B cell (primary cell): ENCODE data around the gene CD79B. TPM values are rescaled to one million over a fixed set of nuclear protein-coding genes. Genes with fewer than 3 reads are reported as not detected.
A peak's percentile ranks its signal among the peaks of the same experiment; 100 is the strongest.

Experiments used
- ATAC-seq: fragments of 200-7000 bp; cut with Tn5 transposase; one replicate; pipeline ENCODE4 v1.10.0; 2021; ENCODE audit warnings: low read depth, mild to moderate bottlenecking, moderate number of reproducible peaks, moderate library complexity
- CTCF ChIA-PET: fragments of 350-600 bp; sonication (Branson Sonifier 250); formaldehyde crosslinking; loops from one replicate; lab custom pipeline; 2021; ENCODE audit warnings: antibody characterized with exemption, inconsistent platforms; lab: Charles Lee
- POLR2A ChIA-PET: fragments of 350-600 bp; sonication (Branson Sonifier 250); formaldehyde crosslinking; loops from one replicate; lab custom pipeline; 2021; ENCODE audit warnings: antibody characterized with exemption; lab: Charles Lee
- DNase-seq: peaks from one replicate; pipeline ENCODE4 v3.0.0; 2013
- H2AFZ ChIP-seq: 2 replicates; pipeline ENCODE4 v1.6.1; 2012; ENCODE audit warnings: mild to moderate bottlenecking, low read depth, low read length; ENCODE audit not compliant: insufficient read depth, poor library complexity, severe bottlenecking
- H3K27ac ChIP-seq, 2 donors: 1 replicate in 1 of 2; 2 replicates in 1 of 2; pipeline ENCODE4 v1.5.1; 2012 to 2013; ENCODE audit warnings: low read length in 2 of 2, mild to moderate bottlenecking in 2 of 2, moderate library complexity in 1 of 2
- H3K27me3 ChIP-seq, 4 experiments: fragments of 200-600 bp in 1 of 4; sonication (generic) in 1 of 4; replicated peaks in 1 of 4; 1 replicate in 2 of 4; 2 replicates in 2 of 4; pipeline versions ENCODE4 v1.6.1 to v1.7.0; 2013 to 2016; ENCODE audit warnings: low read length in 3 of 4, mild to moderate bottlenecking in 2 of 4, mixed read lengths in 1 of 4, moderate library complexity in 1 of 4; ENCODE audit not compliant: insufficient read depth in 4 of 4, control insufficient read depth in 3 of 4; ENCODE audit errors: control extremely low read depth in 1 of 4
- H3K36me3 ChIP-seq, 2 experiments: replicated peaks in 1 of 2; 1 replicate in 1 of 2; 2 replicates in 1 of 2; pipeline versions ENCODE4 v1.6.1 to v1.7.1; 2013; ENCODE audit warnings: low read length in 1 of 2; ENCODE audit not compliant: insufficient read depth in 2 of 2, control insufficient read depth in 1 of 2; ENCODE audit errors: control extremely low read depth in 1 of 2, extremely low read depth in 1 of 2
- H3K4me1 ChIP-seq, 2 donors: fragments of 200-600 bp in 1 of 2; sonication (generic) in 1 of 2; 1 replicate in 1 of 2; 2 replicates in 1 of 2; pipeline versions ENCODE4 v1.5.1 to v1.6.1; 2013 to 2017; ENCODE audit warnings: low read length in 2 of 2; ENCODE audit not compliant: control insufficient read depth in 2 of 2, insufficient read depth in 2 of 2
- H3K4me2 ChIP-seq: replicated peaks from 2 replicates; pipeline ENCODE3; 2012; ENCODE audit warnings: mild to moderate bottlenecking, low read depth, low read length; ENCODE audit not compliant: poor library complexity, severe bottlenecking
- H3K4me3 ChIP-seq, 5 experiments: fragments of 200-600 bp in 1 of 5; sonication (generic) in 1 of 5; 1 replicate in 3 of 5; 2 replicates in 2 of 5; pipeline versions ENCODE4 v1.5.1 to v1.7.0; 2011 to 2016; ENCODE audit warnings: low read length in 4 of 5, mild to moderate bottlenecking in 4 of 5, low read depth in 2 of 5, control low read depth in 1 of 5, moderate library complexity in 1 of 5; ENCODE audit not compliant: insufficient read depth in 1 of 5; ENCODE audit errors: control extremely low read depth in 1 of 5, extremely low read depth in 1 of 5
- H3K79me2 ChIP-seq: fragments of 200-600 bp; sonication (generic); one replicate; pipeline ENCODE4 v1.6.0; 2016; ENCODE audit warnings: low read length; ENCODE audit not compliant: control insufficient read depth, insufficient read depth
- H3K9ac ChIP-seq: fragments of 200-600 bp; sonication (generic); 2 replicates; pipeline ENCODE4 v1.6.1; 2017; ENCODE audit warnings: mild to moderate bottlenecking, low read length, moderate library complexity
- H3K9me3 ChIP-seq, 3 donors: one replicate each; pipeline versions ENCODE4 v1.6.1 to v1.7.1; 2013; ENCODE audit warnings: low read length in 2 of 3; ENCODE audit not compliant: control insufficient read depth in 2 of 3, insufficient read depth in 1 of 3; ENCODE audit errors: control extremely low read depth in 1 of 3
- H4K20me1 ChIP-seq: 2 replicates; pipeline ENCODE4 v1.6.0; 2012; ENCODE audit warnings: mild to moderate bottlenecking, low read length; ENCODE audit not compliant: insufficient read depth, control insufficient read depth, poor library complexity, severe bottlenecking
- H3K27ac Mint-ChIP-seq: one replicate; pipeline ENCODE4 v1.8.0; 2021; ENCODE audit warnings: mixed read lengths
- H3K27me3 Mint-ChIP-seq: one replicate; pipeline ENCODE4 v1.8.0; 2021; ENCODE audit warnings: mixed read lengths
- H3K4me1 Mint-ChIP-seq: one replicate; pipeline ENCODE4 v1.8.0; 2021; ENCODE audit warnings: mixed read lengths
- H3K4me3 Mint-ChIP-seq: one replicate; pipeline ENCODE4 v1.8.0; 2021; ENCODE audit warnings: mixed read lengths
- H3K9me3 Mint-ChIP-seq: one replicate; pipeline ENCODE4 v1.8.0; 2022; ENCODE audit warnings: mixed read lengths; ENCODE audit not compliant: insufficient read depth
- EZH2 ChIP-seq: IDR thresholded peaks from 2 replicates; pipeline ENCODE4 v1.6.1; 2012; ENCODE audit warnings: borderline replicate concordance, low read depth, mild to moderate bottlenecking, moderate library complexity, low read length; ENCODE audit not compliant: insufficient read depth, poor library complexity, severe bottlenecking
- WGBS: methylation state at CpG from one replicate; pipeline ENCODE4 v1.1.5; 2013; ENCODE audit warnings: missing lambda C conversion rate; ENCODE audit not compliant: insufficient coverage; 5-methylcytosine and 5-hydroxymethylcytosine counted together
- intact Hi-C: fragments of 100-400 bp; cut with micrococcal nuclease; formaldehyde crosslinking; loops from one replicate; pipeline ENCODE4 v1.10.0; 2022
- polyA plus RNA-seq: library from polyadenylated mRNA; depleted of rRNA; stranded (reverse); fragments of >200 nt; gene quantifications from 2 replicates; pipeline ENCODE4 v1.2.3, GENCODE V29; 2012
- total RNA-seq, 2 donors: library from RNA; stranded (reverse); fragments of 120-200 nt in 1 of 2; gene quantifications; 1 replicate in 1 of 2; 2 replicates in 1 of 2; pipeline versions ENCODE4 v1.2.3 to v1.2.4, GENCODE V29; 2013 to 2022
- TF ChIP-seq, protein P1 (sequence below): fragments of 200-600 bp; IDR thresholded peaks from one replicate; pipeline ENCODE4 v1.8.0; 2022; ENCODE audit warnings: antibody characterized with exemption, mild to moderate bottlenecking

The CD79B gene
- total and polyA plus RNA-seq, 2 donors (not counting 1 experiment from before 2014, with no cell fraction given), result 891 to 1,100 TPM

GRCh38 chr17:63911041-63911635, 21.0 kb downstream of the CD79B start, which contains the start of gene CSHL1:
Gene CSHL1 (minus strand): TSS chr17:63911258. CDS start chr17:63911196, 62 bp downstream.
- Histone ChIP-seq H3K36me3 (no peaks in the 10 kb centered on the region), H3K27ac (no peak within 1 kb of the TSS), H3K4me3 (no peak within 1 kb of the TSS), H3K4me2 (no peak within 1 kb of the TSS), H3K27me3 (peaks cover 0 to 5% (median 0%) of the 10 kb centered on the region in 4 experiments), H3K9ac (no peak within 1 kb of the TSS), H4K20me1 (no peaks in the 10 kb centered on the region), H3K79me2 (no peaks in the 10 kb centered on the region), H3K9me3 (no peaks in the 10 kb centered on the region), H2AFZ (no peak within 1 kb of the TSS), H3K4me1 (peaks cover 21 to 34% of the 10 kb centered on the region in 2 donors)
- WGBS, result 81% methylated on average over 13 of the region's 15 CpGs
- ChIA-PET CTCF (interaction anchor here (0.6 to 26.0 kb wide), 23 partner anchors 8 to 507 kb away, joined by 3 to 834 read pairs (median 8); partner anchors contain the start of genes CD79B, ERN1, GH1 and ICAM2), POLR2A (interaction anchor here (0.6 to 2.9 kb wide), 5 partner anchors 12 to 116 kb away, joined by 3 to 12 read pairs (median 6); partner anchors contain the start of gene ICAM2)
- no peak for ATAC-seq
- intact Hi-C loops, result loop anchor here (1.0 kb wide), 2 partner anchors 79 to 222 kb away; no protein-coding TSS in a partner anchor
- H3K27ac Mint-ChIP-seq, result peak within 1 kb of the TSS; percentile 20
- no peaks in the 10 kb centered on the region for H3K9me3 Mint-ChIP-seq
- peaks cover 36% of the 10 kb centered on the region for H3K4me1 Mint-ChIP-seq
- no peak for DNase-seq
- peaks cover 8% of the 10 kb centered on the region for H3K27me3 Mint-ChIP-seq
- H3K4me3 Mint-ChIP-seq, result no peak within 1 kb of the TSS
- TF ChIP-seq EZH2, result no peak
- TF ChIP-seq, protein P1, sequence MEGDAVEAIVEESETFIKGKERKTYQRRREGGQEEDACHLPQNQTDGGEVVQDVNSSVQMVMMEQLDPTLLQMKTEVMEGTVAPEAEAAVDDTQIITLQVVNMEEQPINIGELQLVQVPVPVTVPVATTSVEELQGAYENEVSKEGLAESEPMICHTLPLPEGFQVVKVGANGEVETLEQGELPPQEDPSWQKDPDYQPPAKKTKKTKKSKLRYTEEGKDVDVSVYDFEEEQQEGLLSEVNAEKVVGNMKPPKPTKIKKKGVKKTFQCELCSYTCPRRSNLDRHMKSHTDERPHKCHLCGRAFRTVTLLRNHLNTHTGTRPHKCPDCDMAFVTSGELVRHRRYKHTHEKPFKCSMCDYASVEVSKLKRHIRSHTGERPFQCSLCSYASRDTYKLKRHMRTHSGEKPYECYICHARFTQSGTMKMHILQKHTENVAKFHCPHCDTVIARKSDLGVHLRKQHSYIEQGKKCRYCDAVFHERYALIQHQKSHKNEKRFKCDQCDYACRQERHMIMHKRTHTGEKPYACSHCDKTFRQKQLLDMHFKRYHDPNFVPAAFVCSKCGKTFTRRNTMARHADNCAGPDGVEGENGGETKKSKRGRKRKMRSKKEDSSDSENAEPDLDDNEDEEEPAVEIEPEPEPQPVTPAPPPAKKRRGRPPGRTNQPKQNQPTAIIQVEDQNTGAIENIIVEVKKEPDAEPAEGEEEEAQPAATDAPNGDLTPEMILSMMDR, result no peak

- ATAC-seq (no peak), DNase-seq (no peak)
- H3K9me3 ChIP-seq, result no peaks in the 10 kb centered on the region
- intact Hi-C loops, result no loop called here
- no peak overlapping the region for H3K27ac ChIP-seq
- ChIA-PET POLR2A (interaction anchor here (2.9 kb wide), 1 partner anchor 36 kb away, joined by 12 read pairs; no protein-coding TSS in a partner anchor), CTCF (interaction anchor here (1.0 to 26.0 kb wide), 14 partner anchors 10 to 509 kb away, joined by 3 to 834 read pairs (median 18); partner anchors contain the start of genes CD79B, ERN1, GH1 and ICAM2)
- H2AFZ ChIP-seq, result no peak overlapping the region
- TF ChIP-seq EZH2, result no peak
- TF ChIP-seq, protein P1, result no peak
- Mint-ChIP-seq H3K27ac (no peak overlapping the region), H3K9me3 (no peaks in the 10 kb centered on the region), H3K4me1 (peaks cover 27% of the 10 kb centered on the region), H3K27me3 (peaks cover 8% of the 10 kb centered on the region), H3K4me3 (no peak overlapping the region)
- 92% methylated on average over 12 of the region's 14 CpGs for WGBS
- no peaks in the 10 kb centered on the region for H4K20me1 ChIP-seq
- H3K27me3 ChIP-seq, result peaks cover 0 to 5% (median 0%) of the 10 kb centered on the region in 4 experiments
- no peaks in the 10 kb centered on the region for H3K36me3 ChIP-seq
- peaks cover 11 to 25% of the 10 kb centered on the region in 2 donors for H3K4me1 ChIP-seq
- no peak overlapping the region for H3K9ac ChIP-seq
- no peaks in the 10 kb centered on the region for H3K79me2 ChIP-seq
- H3K4me3 ChIP-seq, result no peak overlapping the region
- no peak overlapping the region for H3K4me2 ChIP-seq
Measured at GRCh38 chr17:63910096-63910495, 22.0 kb downstream of the CD79B start.
